ENCODE data around the gene CEP19.

DNA sequence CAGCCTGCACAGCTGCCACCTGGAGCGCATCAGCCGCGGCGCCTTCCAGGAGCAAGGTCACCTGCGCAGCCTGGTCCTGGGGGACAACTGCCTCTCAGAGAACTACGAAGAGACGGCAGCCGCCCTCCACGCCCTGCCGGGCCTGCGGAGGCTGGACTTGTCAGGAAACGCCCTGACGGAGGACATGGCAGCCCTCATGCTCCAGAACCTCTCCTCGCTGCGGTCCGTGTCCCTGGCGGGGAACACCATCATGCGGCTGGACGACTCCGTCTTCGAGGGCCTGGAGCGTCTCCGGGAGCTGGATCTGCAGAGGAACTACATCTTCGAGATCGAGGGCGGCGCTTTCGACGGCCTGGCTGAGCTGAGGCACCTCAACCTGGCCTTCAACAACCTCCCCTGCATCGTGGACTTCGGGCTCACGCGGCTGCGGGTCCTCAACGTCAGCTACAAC, 52.1 kb downstream of the CEP19 start:
- TF ChIP-seq, protein P1, sequence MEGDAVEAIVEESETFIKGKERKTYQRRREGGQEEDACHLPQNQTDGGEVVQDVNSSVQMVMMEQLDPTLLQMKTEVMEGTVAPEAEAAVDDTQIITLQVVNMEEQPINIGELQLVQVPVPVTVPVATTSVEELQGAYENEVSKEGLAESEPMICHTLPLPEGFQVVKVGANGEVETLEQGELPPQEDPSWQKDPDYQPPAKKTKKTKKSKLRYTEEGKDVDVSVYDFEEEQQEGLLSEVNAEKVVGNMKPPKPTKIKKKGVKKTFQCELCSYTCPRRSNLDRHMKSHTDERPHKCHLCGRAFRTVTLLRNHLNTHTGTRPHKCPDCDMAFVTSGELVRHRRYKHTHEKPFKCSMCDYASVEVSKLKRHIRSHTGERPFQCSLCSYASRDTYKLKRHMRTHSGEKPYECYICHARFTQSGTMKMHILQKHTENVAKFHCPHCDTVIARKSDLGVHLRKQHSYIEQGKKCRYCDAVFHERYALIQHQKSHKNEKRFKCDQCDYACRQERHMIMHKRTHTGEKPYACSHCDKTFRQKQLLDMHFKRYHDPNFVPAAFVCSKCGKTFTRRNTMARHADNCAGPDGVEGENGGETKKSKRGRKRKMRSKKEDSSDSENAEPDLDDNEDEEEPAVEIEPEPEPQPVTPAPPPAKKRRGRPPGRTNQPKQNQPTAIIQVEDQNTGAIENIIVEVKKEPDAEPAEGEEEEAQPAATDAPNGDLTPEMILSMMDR (IDR thresholded peaks at IDR 0.05), result no peak
- TF ChIP-seq POLR2A (IDR thresholded peaks at IDR 0.05), result no peak
